HG02571 (cell line): ENCODE results near the gene POLR2B.
"Not testable (repeated sequence)": the region's sequence is repeated elsewhere in the genome, so short reads cannot be mapped to it uniquely, and the experiment has no call there.

Source experiments
- ATAC-seq: cut with Tn5 transposase; IDR thresholded peaks from one replicate; pipeline ENCODE4 v1.9.1; 2021; ENCODE audit warnings: mild to moderate bottlenecking, moderate library complexity; ENCODE audit not compliant: unreplicated experiment

Gene POLR2B

DNA sequence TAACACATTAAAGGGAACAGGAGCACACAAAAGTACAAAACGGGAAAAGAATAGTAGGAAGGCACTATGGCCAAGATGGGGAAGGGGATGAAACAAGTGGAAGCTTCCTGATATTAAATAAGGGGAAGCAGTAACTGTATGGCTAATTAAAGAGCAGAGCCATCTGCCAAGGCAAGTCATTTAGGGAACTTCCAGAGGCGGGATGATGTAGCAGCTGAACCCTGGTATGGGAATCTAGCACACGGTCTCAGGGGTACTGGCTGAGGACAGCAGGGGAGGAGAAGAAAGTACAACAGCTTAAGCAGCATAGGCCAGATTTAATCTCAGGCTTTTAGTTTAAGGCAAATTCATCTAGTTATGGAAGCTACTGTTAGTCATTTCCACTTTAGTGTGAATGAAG, 72.4 kb downstream of the POLR2B start:
- ATAC-seq, result no peak

DNA sequence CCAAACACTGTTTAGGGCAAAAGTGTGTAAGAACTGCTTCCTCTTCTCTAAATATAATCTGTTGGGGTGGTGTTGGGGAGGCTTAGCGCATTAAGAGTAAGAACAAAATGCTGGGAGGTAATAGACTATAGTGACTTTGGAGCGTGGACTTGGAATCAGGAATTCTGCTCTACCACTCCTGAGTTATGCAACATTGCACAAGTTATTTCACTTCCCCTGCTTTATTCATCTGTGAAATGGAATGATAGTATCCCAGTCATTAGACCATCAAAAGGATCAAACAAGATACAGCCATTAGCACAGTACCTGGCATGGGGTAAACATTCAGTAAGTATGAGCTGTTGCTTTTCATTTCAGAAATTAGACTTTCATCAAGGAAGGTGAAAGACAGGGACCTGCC, 72.8 kb downstream of the POLR2B start:
- ATAC-seq, result no peak

DNA sequence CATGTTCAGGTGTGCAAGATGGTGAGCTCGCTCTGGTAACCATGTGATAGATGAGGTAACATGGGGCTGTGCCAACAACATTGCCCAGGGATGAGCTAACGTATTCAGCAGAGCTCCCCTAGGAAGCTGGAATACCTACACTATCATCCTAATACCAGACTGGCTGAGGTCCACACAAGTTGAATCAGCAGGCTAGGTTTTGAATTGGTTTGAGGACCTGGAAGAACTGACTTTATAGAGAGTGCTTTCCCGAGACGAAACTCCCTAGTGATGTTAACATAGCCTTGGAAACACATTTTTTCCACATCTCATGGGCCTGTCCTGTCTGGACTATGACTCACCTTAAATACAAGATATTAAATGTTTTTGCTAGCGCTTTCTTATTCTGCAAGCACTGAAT, 74.8 kb downstream of the POLR2B start:
- no peak for ATAC-seq

DNA sequence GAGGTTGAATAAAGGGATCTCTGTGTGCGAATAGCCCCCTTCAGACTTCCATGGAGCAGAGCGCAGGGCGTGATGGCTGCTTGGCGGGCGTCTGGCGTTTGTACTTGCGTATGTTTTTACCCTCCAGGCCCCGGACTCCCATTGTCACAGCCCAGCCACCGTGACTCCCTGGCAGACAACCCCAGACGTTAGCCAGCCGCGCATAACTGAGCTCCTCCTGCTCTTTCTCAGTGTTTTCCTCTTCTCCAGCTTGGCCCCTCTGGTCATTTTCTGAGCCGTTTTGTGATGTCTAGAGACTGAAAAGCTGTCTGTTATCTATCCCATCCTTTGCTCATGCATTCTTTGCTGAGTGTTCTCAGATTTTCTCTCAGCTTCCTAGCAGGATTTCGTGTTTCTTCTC, 77.2 kb downstream of the POLR2B start:
- no peak for ATAC-seq

DNA sequence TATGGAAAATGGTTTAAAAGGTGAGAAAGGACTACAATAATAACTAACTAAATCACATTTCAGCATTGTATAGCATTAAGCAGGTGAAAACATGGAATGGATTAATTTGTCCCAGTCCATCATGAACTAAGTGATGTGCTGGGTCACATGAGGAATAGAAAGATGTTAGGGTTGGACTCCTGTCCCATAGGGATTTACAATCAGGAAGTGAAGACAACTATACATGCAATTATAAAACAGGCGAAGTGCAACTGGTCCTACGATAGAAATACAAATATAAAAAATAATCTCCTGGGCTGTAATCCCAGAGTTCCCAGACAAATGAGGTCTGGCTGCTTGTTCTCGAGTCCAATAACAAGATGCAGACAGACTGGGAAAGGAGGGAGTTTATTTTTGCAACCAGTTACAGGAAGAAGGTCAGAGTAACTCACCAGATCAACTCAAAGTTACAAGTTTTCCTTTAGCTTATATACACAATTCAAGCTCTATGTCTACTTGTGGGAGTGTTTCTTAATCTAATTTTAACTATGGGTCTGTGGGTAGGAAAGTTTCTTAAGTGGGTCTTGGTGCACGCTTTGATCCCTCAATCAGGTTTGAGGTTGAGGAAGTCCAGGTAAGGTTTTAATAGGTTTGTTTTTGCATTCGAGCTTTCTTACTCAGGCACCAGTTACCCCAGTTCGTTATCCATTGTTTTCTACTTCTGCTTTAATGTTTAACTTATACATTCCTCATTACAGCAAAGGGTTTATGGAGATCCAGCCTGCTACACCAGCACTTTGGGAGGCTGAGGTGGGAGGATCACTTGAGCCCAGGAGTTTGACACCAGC, 81.4 kb downstream of the POLR2B start:
- no peak for ATAC-seq

DNA sequence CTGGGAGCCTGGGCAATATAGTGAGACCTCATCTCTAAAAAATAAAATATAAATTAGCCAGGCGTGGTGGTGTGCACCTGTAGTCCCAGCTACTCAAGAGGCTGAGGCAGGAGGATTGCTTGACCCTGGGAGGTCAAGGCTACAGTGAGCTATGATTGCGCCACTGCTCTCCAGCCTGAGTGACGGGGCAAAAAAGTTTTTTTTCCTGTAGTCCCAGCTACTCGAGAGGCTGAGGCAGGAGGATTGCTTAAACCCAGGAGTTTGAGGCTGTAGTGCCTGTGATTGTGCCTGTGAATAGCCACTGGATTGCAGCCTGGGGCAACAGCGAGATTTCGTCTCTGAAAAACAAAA, 82.0 kb downstream of the POLR2B start:
- ATAC-seq, result not testable (repeated sequence)

DNA sequence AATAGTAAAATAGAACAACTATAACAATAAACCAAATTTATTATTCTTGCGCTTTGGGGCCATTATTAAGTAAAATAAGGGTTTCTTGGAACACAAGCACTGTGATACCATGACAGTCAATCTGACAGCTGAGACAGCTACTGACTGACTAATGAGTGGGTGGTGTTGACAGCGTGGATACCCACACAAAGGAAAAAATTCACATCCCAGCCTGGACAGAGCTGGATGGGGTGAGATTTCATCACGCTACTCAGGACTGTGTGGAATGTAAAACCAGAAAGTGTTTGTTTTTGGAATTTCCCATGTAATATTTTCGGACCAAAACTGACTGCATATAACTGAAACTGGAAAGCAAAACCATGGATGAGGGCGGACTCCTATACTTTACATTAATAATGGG, 82.7 kb downstream of the POLR2B start:
- ATAC-seq, result no peak

DNA sequence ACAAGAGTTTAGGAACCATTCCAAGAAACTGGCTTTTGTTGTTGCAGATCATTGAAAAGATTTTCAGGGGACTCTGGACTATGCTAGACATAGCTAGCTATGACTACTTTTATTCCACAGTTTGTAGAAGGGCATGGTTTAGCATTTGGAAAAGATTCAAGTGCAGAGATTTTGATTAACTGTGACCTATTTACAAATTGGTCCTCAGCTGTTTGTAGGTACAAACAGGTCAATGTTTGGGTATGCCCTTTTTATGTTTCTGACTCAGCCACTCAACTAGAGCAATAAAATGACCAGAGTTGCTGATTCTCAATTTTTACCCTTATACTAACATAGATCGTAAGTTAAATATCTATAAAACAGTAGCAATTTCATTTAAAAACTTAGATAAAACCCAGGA, 84.8 kb downstream of the POLR2B start:
- no peak for ATAC-seq

DNA sequence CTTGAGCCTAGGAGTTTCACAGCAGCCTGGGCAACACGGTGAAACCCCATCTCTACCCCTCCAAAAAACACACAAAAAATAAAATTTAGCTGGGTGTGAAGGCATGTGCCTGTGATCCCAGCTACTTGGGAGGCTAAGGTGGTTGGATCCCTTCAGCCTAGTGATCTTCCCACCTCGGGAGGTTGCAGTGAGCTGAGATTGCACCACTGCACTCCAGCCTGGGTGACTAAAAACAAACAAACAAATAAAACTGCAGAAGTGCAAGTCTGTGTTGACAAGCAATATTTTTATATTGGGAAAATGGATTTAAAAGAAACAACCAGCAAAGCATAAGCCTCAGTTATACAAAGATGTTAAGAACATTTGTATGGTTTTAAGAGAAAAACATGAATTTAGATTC, 85.4 kb downstream of the POLR2B start:
- no peak for ATAC-seq

DNA sequence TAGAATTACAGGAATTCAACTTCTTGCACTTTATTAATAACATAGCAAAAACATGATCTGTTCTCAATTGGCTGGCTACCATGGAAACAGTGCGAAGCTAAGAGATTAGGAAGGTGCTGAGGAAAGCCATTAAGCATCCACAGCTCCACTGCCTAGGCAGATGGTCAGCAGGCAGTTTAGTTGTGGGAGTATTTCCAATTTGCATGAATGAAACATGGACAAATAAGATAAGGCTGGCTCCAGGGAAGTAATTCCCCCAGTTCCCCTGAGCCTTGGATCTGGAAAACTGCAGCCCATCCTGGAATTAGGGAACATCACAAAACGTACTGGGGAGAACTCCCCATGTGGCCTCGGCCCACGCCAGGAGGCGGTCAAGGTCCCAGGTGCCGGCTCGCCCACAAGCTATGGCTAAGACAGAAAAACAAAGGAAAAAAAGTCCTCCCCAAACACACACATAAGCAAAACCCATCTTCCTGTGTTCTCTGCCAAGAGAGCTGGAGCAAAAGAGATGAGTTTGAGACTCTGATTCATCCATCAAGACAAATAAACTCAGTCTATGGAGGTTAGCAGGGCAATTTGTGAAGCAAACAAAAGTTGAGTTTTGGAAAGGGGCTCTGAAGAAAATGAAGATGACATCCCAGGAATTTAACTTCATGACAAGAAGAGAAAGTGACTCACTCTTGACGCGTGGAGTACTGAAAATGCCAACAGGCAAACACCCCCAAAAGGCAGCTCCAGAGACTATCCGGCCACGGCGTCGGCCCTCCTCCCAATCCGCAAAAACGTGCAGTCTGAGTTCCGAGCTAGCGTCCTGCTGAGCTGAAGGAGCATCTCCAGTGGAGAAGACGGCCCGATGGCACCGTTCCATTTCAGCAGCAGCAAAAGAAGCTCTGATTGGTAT, 86.4 kb downstream of the POLR2B start:
- no peak for ATAC-seq

DNA sequence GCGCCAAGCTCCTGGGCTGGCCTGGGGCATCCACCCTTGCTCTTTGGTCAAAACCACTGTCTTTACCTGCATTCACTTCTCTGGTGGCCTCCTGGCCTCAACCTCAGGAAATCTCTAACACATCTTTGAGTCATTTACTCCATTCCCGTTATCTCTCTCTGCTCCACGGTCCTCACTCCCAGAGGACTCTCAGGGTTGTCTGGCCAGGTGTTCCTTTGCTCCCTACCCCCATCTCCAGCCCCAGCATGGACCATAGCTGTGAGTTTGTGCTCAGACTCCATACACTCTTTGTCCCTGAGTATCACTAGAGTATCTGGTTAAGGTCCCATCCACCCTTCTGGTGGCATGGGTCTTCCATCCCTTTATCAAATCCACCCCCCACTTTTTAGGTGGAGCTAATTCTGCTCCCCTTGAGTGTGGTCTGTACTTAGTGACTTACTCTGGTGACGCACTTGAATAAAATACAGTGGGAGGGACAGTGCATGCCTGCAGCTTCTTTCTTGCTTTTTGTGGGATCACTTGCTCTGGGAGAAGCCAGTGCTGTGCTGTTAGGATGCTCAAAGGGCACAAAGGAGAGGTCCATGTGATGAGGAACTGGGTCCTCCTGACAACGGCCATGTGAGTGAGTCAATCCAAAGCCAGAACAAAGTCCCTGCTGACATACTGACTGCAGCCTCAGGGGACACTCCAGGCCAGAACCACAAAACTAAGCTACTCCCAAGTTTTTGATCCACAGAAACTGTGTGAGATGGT, 87.2 kb downstream of the POLR2B start:
- ATAC-seq, result no peak

DNA sequence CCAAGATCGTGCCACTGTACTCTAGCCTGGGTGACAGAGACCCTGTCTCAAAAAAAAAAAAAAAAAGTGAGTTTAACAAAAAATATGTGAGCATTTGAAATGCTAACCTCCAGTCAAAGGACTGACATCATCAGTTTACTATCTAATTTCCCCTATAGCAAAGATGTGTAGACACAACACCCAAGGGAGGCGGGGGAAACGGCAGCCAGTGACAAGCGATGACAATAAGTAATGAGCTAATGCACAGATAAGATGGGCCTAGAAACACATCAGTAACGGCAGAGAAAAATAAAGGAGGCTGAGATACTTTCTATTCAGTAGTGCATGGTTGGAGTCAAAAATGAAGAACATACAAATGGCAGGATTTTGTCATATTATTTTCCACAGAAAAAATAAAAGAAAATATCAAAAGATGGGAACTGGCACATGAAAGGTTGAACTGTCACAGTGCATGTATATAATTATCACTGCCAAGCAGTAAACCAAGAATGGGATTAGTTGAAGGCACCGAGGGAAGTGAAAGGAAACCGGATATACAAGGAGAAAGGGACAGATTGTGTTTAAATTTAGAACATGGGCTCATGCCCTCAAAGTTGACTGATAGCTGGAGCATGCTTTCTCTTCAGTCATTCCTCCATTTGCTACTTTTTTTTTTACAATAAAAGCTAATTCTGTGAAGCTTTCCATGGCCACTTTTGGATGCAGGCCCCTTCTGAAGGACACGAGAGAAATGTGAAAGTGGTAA, 89.7 kb downstream of the POLR2B start:
- ATAC-seq, result no peak

DNA sequence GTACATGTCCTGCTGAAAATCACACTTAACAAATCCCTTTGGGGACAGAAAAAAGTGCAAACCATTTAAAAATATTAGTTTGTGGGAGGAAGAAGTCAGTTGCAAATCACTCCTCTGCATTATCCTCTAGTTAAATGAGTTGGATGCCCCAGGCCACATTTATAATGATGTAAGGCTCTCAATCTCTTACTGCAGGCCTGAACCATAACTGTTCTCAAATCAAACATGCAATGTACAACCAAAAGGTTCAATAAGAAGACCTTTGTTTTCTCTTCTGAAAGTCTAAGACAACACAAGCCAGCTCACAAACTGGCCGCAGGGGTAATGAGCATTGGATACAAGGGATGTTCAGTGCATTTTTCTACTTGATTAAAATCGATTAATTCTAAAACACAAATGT, 91.8 kb downstream of the POLR2B start:
- ATAC-seq, result no peak

DNA sequence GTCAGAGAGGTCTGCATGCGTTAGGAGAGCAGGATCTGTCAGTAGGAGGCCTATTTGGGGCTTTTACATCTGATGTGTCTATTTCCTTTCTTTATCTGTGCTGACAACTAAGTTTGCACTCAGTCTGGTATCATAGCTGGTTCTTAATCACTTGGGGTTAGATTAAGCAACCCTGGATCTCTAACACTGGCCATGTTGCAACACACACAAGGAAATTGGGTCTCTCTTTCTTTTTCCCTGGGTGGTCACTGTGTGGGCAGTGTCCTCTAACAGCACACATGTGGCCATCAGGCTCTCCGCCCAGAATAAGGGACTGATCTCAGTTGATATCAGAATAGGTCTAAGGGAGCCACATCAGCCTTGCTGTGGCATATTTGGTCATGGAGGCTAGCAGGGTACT, 92.6 kb downstream of the POLR2B start:
- no peak for ATAC-seq

DNA sequence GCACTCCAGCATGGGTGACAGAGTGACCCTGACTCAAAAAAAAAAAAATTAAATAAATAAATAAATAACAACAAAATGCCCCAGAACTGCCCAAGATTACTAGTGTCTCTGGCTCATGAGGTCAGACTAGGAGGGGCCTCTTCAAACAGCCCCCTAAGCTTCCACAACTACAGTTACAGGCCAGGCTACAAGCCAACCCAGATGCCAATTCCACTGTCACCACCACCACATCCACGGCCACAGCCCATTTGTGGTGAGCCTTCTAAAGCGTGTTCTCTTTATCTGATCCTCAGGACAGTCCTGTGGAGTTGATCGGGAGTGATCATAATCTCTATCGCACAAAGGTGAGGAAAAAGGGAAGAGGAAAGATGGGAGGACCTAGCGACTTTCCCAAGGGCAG, 94.9 kb downstream of the POLR2B start:
- no peak for ATAC-seq

DNA sequence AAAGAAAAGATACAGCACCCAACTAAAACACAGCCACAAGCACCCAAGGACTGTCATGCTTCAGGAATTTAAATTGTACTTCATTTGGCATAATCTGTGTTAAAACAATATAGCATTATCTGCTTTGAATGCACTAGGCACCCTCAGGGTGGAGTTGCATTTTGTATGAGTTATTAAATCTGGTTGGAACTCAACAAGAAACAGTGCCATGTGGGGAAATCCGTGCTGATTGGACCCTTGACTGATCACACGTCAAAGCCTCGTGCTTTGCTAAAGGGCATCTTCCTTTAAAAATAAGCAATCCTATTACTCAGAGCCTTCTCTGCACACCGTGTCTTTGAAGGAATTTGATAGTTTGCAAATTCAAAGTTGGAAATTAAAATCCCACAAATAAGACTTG, 96.0 kb downstream of the POLR2B start:
- no peak for ATAC-seq

DNA sequence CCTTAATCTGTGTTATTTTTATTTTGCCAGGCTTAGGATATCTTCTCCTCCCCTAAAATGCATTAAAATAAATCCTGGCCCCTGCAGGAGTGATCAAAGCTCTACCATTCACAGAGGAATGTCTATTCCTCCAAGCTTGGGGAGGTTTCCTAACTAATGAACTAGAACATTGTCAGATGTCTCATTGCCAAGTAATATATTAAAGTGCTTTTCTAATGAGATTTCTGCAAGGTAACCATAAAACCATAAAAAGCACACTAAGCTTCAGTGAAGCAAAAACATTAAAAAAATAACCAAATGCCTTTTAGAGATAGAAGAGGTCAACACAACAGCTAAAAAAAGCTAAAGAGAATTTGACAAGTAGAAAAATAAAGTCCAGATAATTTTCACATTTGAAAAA, 96.7 kb downstream of the POLR2B start:
- ATAC-seq, result no peak

DNA sequence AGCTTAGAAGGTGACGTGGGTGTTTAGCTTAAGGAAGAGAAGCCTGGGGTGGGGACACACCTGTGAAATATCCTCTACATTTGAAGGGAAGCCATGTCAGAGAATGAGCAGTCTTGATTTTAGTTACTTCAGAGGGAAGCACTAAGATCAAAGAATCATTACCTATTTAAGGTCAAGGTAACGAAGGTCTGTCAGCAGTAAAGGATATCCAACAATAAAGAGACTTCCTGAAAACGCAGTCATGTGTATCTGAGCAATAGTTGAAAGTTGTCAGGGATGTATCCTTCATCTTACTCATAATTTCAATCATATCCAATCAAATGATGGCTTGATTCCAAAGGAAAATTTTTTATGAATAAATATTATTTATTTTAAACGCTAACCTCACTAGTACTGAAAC, 98.0 kb downstream of the POLR2B start:
- no peak for ATAC-seq

DNA sequence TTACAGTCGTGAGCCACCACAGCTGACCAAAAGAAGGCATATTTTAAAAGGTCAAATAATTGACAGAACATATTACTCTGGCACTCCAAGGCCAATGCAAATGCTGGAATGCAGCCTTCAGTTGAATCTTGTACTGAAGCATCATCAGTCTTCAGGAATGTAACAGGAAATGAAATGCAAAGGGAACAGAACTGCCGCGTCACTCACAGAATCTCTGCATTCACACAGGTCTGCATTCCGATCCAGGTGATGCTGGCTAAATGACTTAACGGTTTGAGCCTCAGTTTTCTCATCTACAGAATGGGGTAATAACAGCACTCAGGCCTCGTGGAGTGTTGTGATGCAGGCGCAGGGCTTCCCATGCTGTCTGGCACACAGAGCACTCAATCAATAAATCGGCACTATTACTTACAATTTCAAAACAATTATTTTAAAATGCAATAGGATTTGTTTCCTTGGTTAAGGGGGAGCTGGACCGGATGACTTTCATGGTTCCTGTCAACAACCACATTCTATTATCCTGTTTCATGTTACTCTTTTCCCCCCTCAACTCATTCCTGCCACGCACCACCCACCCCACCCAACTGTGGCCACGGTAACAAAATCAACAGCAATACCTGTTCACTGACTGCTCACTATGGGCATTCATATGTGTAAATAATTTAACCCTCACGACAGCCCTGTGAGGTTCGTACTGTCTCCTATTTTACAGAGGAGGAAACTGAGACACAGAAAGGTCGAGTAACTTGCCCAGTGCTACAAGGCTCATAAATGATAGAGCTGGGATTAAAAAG, 99.1 kb downstream of the POLR2B start:
- ATAC-seq, result no peak
